GM12864 (cell line): ENCODE measurements around the gene CFAP70.
"Not testable (repeated sequence)": the region's sequence is repeated elsewhere in the genome, so short reads cannot be mapped to it uniquely, and the experiment has no call there.

Experiments used
- DNase-seq: peaks from one replicate; pipeline ENCODE4 v3.0.0-alpha.2; 2011; ENCODE audit warnings: low read depth
- H3K4me3 ChIP-seq: 2 replicates; pipeline ENCODE4 v1.5.1; 2011; ENCODE audit warnings: mild to moderate bottlenecking, low read depth, low read length, control low read depth
- CTCF ChIP-seq: IDR thresholded peaks from 2 replicates; pipeline ENCODE4 v1.5.1; 2011; ENCODE audit warnings: low read depth, mild to moderate bottlenecking, moderate library complexity, low read length, control low read depth, inconsistent platforms; ENCODE audit errors: missing control alignments

The CFAP70 gene

GRCh38 chr10:73340121-73340520, 18.5 kb downstream of the CFAP70 start:
- no peak overlapping the region for H3K4me3 ChIP-seq
- TF ChIP-seq CTCF, result no peak
- DNase-seq, result no peak

- TF ChIP-seq CTCF, result no peak
- no peak for DNase-seq
- H3K4me3 ChIP-seq, result no peak overlapping the region
Observed at GRCh38 chr10:73339436-73339835, 19.2 kb downstream of the CFAP70 start.

GRCh38 chr10:73338801-73339368, 19.8 kb downstream of the CFAP70 start:
- no peak for DNase-seq
- TF ChIP-seq CTCF, result no peak
- no peak overlapping the region for H3K4me3 ChIP-seq

- no peak for TF ChIP-seq CTCF
- DNase-seq, result no peak
- no peak overlapping the region for H3K4me3 ChIP-seq
Observed at GRCh38 chr10:73333202-73333601, 25.5 kb downstream of the CFAP70 start.

GRCh38 chr10:73332379-73332778, 26.3 kb downstream of the CFAP70 start:
- TF ChIP-seq CTCF, result no peak
- DNase-seq, result no peak
- no peak overlapping the region for H3K4me3 ChIP-seq

GRCh38 chr10:73328523-73328922, 30.1 kb downstream of the CFAP70 start:
- not testable (repeated sequence) for DNase-seq, H3K4me3 ChIP-seq

GRCh38 chr10:73325290-73325689, 33.4 kb downstream of the CFAP70 start:
- not testable (repeated sequence) for DNase-seq, H3K4me3 ChIP-seq

- DNase-seq, H3K4me3 ChIP-seq: not testable (repeated sequence)
Observed at GRCh38 chr10:73323582-73323981, 35.1 kb downstream of the CFAP70 start.

GRCh38 chr10:73310475-73310874, 48.2 kb downstream of the CFAP70 start:
- no peak for TF ChIP-seq CTCF
- DNase-seq, result no peak
- no peak overlapping the region for H3K4me3 ChIP-seq
